SU-DHL-6 (cell line): ENCODE data around the gene CDSN.

Experiments used
- H2AFZ ChIP-seq: fragments of 200-600 bp; sonication (generic); 2 replicates; pipeline ENCODE4 v1.6.1; 2014; ENCODE audit warnings: low read depth, mild to moderate bottlenecking, moderate library complexity, mixed read lengths, antibody characterized with exemption, low read length; ENCODE audit not compliant: severe bottlenecking
- H3F3A ChIP-seq: fragments of 200-600 bp; shearing (Covaris generic); 2 replicates; pipeline ENCODE4 v1.6.0; 2016; ENCODE audit warnings: antibody characterized with exemption, mild to moderate bottlenecking; ENCODE audit not compliant: insufficient read depth
- H3K27ac ChIP-seq: fragments of 200-600 bp; sonication (generic); 2 replicates; pipeline ENCODE4 v1.5.1; 2016; ENCODE audit warnings: low read depth, mild to moderate bottlenecking, low read length, moderate library complexity, mixed read lengths
- H3K27me3 ChIP-seq: fragments of 200-600 bp; sonication (generic), shearing (Covaris generic); 2 replicates; pipeline ENCODE4 v1.6.0; 2014; ENCODE audit warnings: mild to moderate bottlenecking, low read length
- H3K36me3 ChIP-seq: fragments of 200-600 bp; sonication (generic); 2 replicates; pipeline ENCODE4 v1.6.1; 2014; ENCODE audit warnings: mild to moderate bottlenecking, low read length, mixed read lengths
- H3K4me2 ChIP-seq: fragments of 300-600, 200-600 bp; shearing (Covaris generic), sonication (generic); 2 replicates; pipeline ENCODE4 v1.6.0; 2014; ENCODE audit warnings: low read length, low read depth, mild to moderate bottlenecking; ENCODE audit not compliant: poor library complexity, severe bottlenecking
- H3K4me3 ChIP-seq: fragments of 200-600 bp; sonication (generic); 2 replicates; pipeline ENCODE4 v1.5.1; 2014; ENCODE audit warnings: antibody characterized with exemption, low read length, mild to moderate bottlenecking, mixed read lengths; ENCODE audit not compliant: insufficient read depth, poor library complexity, severe bottlenecking
- H3K79me2 ChIP-seq: fragments of 200-600 bp; sonication (generic); 2 replicates; pipeline ENCODE4 v1.6.1; 2014; ENCODE audit warnings: mild to moderate bottlenecking, low read length, moderate library complexity; ENCODE audit not compliant: insufficient read depth
- H3K9ac ChIP-seq: fragments of 200-600 bp; sonication (generic); 2 replicates; pipeline ENCODE4 v1.7.0; 2014; ENCODE audit warnings: mild to moderate bottlenecking, low read length
- H3K9me2 ChIP-seq: fragments of 200-600 bp; sonication (generic); replicated peaks from 2 replicates; pipeline ENCODE4 v1.6.1; 2014; ENCODE audit warnings: low read length; ENCODE audit not compliant: insufficient read depth
- H3K9me3 ChIP-seq: fragments of 200-600 bp; sonication (generic); 2 replicates; pipeline ENCODE4 v1.6.1; 2014; ENCODE audit warnings: low read length, mixed read lengths; ENCODE audit not compliant: insufficient read depth
- H4K20me1 ChIP-seq: fragments of 200-600 bp; sonication (generic); 2 replicates; pipeline ENCODE4 v1.6.1; 2014; ENCODE audit warnings: low read depth, mild to moderate bottlenecking, antibody characterized with exemption, low read length, moderate library complexity, mixed read lengths
- CTCF ChIP-seq: fragments of 200-600 bp; sonication (generic); IDR thresholded peaks from one replicate; pipeline ENCODE4 v1.5.1; 2017; ENCODE audit warnings: antibody characterized with exemption, mild to moderate bottlenecking, low read length, moderate library complexity; ENCODE audit not compliant: insufficient read depth, poor library complexity, severe bottlenecking
- EZH2phosphoT487 ChIP-seq: fragments of 200-600 bp; sonication (generic), shearing (Covaris generic); conservative IDR thresholded peaks from 2 replicates; pipeline ENCODE4 v1.6.1; 2018; ENCODE audit warnings: mild to moderate bottlenecking, antibody characterized with exemption, low read length, moderate library complexity, mixed read lengths

CDSN gene

GRCh38 chr6:31120151-31120915 lies at the start of gene CDSN:
Gene CDSN, minus strand, starts transcription at chr6:31120446. Its CDS starts 27 bp downstream, at chr6:31120419.
- Histone ChIP-seq H3K9me2 (no peaks in the 10 kb centered on the region), H4K20me1 (no peaks in the 10 kb centered on the region), H3K9ac (no peak within 1 kb of the TSS), H3K9me3 (no peaks in the 10 kb centered on the region), H3K36me3 (no peaks in the 10 kb centered on the region), H3K4me3 (no peak within 1 kb of the TSS), H3K79me2 (no peaks in the 10 kb centered on the region), H3K4me2 (no peak within 1 kb of the TSS), H2AFZ (no peak within 1 kb of the TSS), H3K27ac (no peak within 1 kb of the TSS), H3F3A (no peaks in the 10 kb centered on the region), H3K27me3 (no peaks in the 10 kb centered on the region)
- 0 out of 2 replicates have a peak, but pooled peaks have one; percentile 93 for TF ChIP-seq EZH2phosphoT487
- TF ChIP-seq CTCF: no peak

GRCh38 chr6:31169123-31169857 lies 49.0 kb upstream of the CDSN start:
- H3K79me2 ChIP-seq: no peaks in the 10 kb centered on the region
- H3K27me3 ChIP-seq: no peaks in the 10 kb centered on the region
- H3K27ac ChIP-seq: no peak overlapping the region
- no peak overlapping the region for H3K9ac ChIP-seq
- TF ChIP-seq EZH2phosphoT487 (no peak), CTCF (no peak)
- H2AFZ ChIP-seq: no peak overlapping the region
- no peaks in the 10 kb centered on the region for H3K9me3 ChIP-seq
- H3K4me3 ChIP-seq: no peak overlapping the region
- no peaks in the 10 kb centered on the region for H3K9me2 ChIP-seq
- H3K36me3 ChIP-seq: no peaks in the 10 kb centered on the region
- H4K20me1 ChIP-seq: no peaks in the 10 kb centered on the region
- H3K4me2 ChIP-seq: no peak overlapping the region
- no peaks in the 10 kb centered on the region for H3F3A ChIP-seq

- H3K27ac ChIP-seq: no peak overlapping the region
- no peaks in the 10 kb centered on the region for H3K79me2 ChIP-seq
- H3K36me3 ChIP-seq: 0 out of 2 replicates have a peak, but pooled peaks cover 3% of the 10 kb centered on the region
- H3F3A ChIP-seq: 0 out of 2 replicates have a peak, but pooled peaks cover 5% of the 10 kb centered on the region
- TF ChIP-seq EZH2phosphoT487: no peak
- no peak for TF ChIP-seq CTCF
- H2AFZ ChIP-seq: no peak overlapping the region
- no peaks in the 10 kb centered on the region for H3K27me3 ChIP-seq
- no peak overlapping the region for H3K9ac ChIP-seq
- no peaks in the 10 kb centered on the region for H4K20me1 ChIP-seq
- no peak overlapping the region for H3K4me3 ChIP-seq
- no peaks in the 10 kb centered on the region for H3K9me3 ChIP-seq
- no peak overlapping the region for H3K4me2 ChIP-seq
- no peaks in the 10 kb centered on the region for H3K9me2 ChIP-seq
Measured at GRCh38 chr6:31168606-31169005, 48.4 kb upstream of the CDSN start.
